ENCODE data around the gene CXCL9. TPM values are rescaled to one million over a fixed set of nuclear protein-coding genes. Genes with fewer than 3 reads are reported as not detected.
A peak's percentile ranks its signal among the peaks of the same experiment; 100 is the strongest.
"Not testable (repeated sequence)": the region's sequence is repeated elsewhere in the genome, so short reads cannot be mapped to it uniquely, and the experiment has no call there.

CXCL9 gene
- total and polyA plus RNA-seq, 2 donors from 2014 or later: 1.2 to 1.4 TPM

- Histone ChIP-seq H3K36me3 (ENCODE audit: control insufficient read depth in 2 of 3, insufficient read depth in 3 of 3, low read length in 3 of 3) (no peaks in the 10 kb centered on the region), H3K27ac (ENCODE audit: low read depth in 2 of 2, low read length in 2 of 2) (no peak overlapping the region), H3K4me3 (ENCODE audit: low read length in 3 of 3) (no peak overlapping the region), H3K4me1 (ENCODE audit: control insufficient read depth in 2 of 3, insufficient read depth in 2 of 3, low read depth in 1 of 3, low read length in 3 of 3) (peaks cover 0 to 6% (median 3%) of the 10 kb centered on the region in 3 donors), H3K9ac (ENCODE audit: low read length in 3 of 3) (no peak overlapping the region), H3K9me3 (ENCODE audit: control insufficient read depth in 2 of 3, insufficient read depth in 1 of 3, low read length in 3 of 3) (no peaks in the 10 kb centered on the region), H3K27me3 (ENCODE audit: control insufficient read depth, insufficient read depth, low read length) (no peaks in the 10 kb centered on the region)
- no peak for DNase-seq
- intact Hi-C loops (cut with DNase I): no loop called here
- FAIRE-seq: no peak
- no peak for TF ChIP-seq CTCF (IDR thresholded peaks at IDR 0.05; ENCODE audit: borderline replicate concordance, extremely low read depth, insufficient read depth)
These were observed 5.1 kb downstream of the CXCL9 start for GRCh38 chr4:76002176-76002575.

GRCh38 chr4:76001700-76002099 lies 5.6 kb downstream of the CXCL9 start:
- Histone ChIP-seq H3K36me3 (ENCODE audit: control insufficient read depth in 2 of 3, insufficient read depth in 3 of 3, low read length in 3 of 3) (no peaks in the 10 kb centered on the region), H3K4me1 (ENCODE audit: control insufficient read depth in 2 of 3, insufficient read depth in 2 of 3, low read depth in 1 of 3, low read length in 3 of 3) (peaks cover 0 to 6% (median 3%) of the 10 kb centered on the region in 3 donors), H3K27ac (ENCODE audit: low read depth in 2 of 2, low read length in 2 of 2) (no peak overlapping the region), H3K4me3 (ENCODE audit: low read length in 3 of 3) (no peak overlapping the region), H3K9ac (ENCODE audit: low read length in 3 of 3) (no peak overlapping the region), H3K9me3 (ENCODE audit: control insufficient read depth in 2 of 3, insufficient read depth in 1 of 3, low read length in 3 of 3) (no peaks in the 10 kb centered on the region), H3K27me3 (ENCODE audit: control insufficient read depth, insufficient read depth, low read length) (no peaks in the 10 kb centered on the region)
- no peak for TF ChIP-seq CTCF (IDR thresholded peaks at IDR 0.05; ENCODE audit: borderline replicate concordance, extremely low read depth, insufficient read depth)
- intact Hi-C loops (cut with DNase I): no loop called here
- DNase-seq (no peak), FAIRE-seq (no peak)

GRCh38 chr4:76000279-76000678 lies 7.0 kb downstream of the CXCL9 start:
- H3K4me1 ChIP-seq (ENCODE audit: control insufficient read depth in 2 of 3, insufficient read depth in 2 of 3, low read depth in 1 of 3, low read length in 3 of 3): peaks cover 0 to 6% (median 3%) of the 10 kb centered on the region in 3 donors
- H3K9me3 ChIP-seq (ENCODE audit: control insufficient read depth in 2 of 3, insufficient read depth in 1 of 3, low read length in 3 of 3): no peaks in the 10 kb centered on the region
- intact Hi-C loops (cut with DNase I): no loop called here
- H3K9ac ChIP-seq (ENCODE audit: low read length in 3 of 3): no peak overlapping the region
- no peak for TF ChIP-seq CTCF (IDR thresholded peaks at IDR 0.05; ENCODE audit: borderline replicate concordance, extremely low read depth, insufficient read depth)
- DNase-seq (peak in 2 of 5 donors; percentile 8 to 18), FAIRE-seq (no peak)
- no peak overlapping the region for H3K27ac ChIP-seq (ENCODE audit: low read depth in 2 of 2, low read length in 2 of 2)
- no peak overlapping the region for H3K4me3 ChIP-seq (ENCODE audit: low read length in 3 of 3)
- H3K27me3 ChIP-seq (ENCODE audit: control insufficient read depth, insufficient read depth, low read length): no peaks in the 10 kb centered on the region
- H3K36me3 ChIP-seq (ENCODE audit: control insufficient read depth in 2 of 3, insufficient read depth in 3 of 3, low read length in 3 of 3): no peaks in the 10 kb centered on the region

GRCh38 chr4:75998525-75999147 lies 8.7 kb downstream of the CXCL9 start:
- not testable (repeated sequence) for H3K4me3 ChIP-seq (ENCODE audit: low read length in 3 of 3); DNase-seq; FAIRE-seq; H3K27me3 ChIP-seq (ENCODE audit: control insufficient read depth, insufficient read depth, low read length); H3K4me1 ChIP-seq (ENCODE audit: control insufficient read depth in 2 of 3, insufficient read depth in 2 of 3, low read depth in 1 of 3, low read length in 3 of 3); H3K27ac ChIP-seq (ENCODE audit: low read depth in 2 of 2, low read length in 2 of 2); H3K36me3 ChIP-seq (ENCODE audit: control insufficient read depth in 2 of 3, insufficient read depth in 3 of 3, low read length in 3 of 3); H3K9me3 ChIP-seq (ENCODE audit: control insufficient read depth in 2 of 3, insufficient read depth in 1 of 3, low read length in 3 of 3); H3K9ac ChIP-seq (ENCODE audit: low read length in 3 of 3)
- intact Hi-C loops (cut with DNase I): loop anchor here (5.0 kb wide), 1 partner anchor 69 kb away; no protein-coding TSS in a partner anchor
